ENCODE data around the gene IP6K3. TPM values are rescaled to one million over a fixed set of nuclear protein-coding genes. Genes with fewer than 3 reads are reported as not detected.
A peak's percentile ranks its signal among the peaks of the same experiment; 100 is the strongest.

Gene IP6K3
- total RNA-seq, 1 donor from 2014 or later, result 1.5 TPM

DNA sequence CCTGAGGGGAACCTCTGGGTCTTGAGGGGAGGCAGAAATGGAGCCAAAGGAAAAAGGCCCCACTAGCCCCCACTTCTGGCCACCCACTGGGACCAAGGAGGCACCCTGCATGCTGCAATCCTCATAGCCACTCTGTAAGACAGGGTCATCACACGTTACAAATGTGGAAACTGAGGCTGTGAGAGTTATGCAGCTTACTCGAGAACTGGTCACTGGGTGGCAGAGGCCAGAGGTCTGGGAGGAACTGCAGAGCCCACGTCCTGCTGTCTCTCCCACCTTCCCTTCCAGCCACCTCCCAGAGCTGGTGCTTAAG is 24.1 kb upstream of the IP6K3 start:
- no peaks in the 10 kb centered on the region for H3K9me3 ChIP-seq
- DNase-seq (ENCODE audit: extremely low spot score in 2 of 2), result no peak
- intact Hi-C loops (cut with DNase I), result loop anchor here (10.0 kb wide), 1 partner anchor 384 kb away; no protein-coding TSS in a partner anchor
- no peaks in the 10 kb centered on the region for H3K27me3 ChIP-seq
- peaks cover 0 to 25% of the 10 kb centered on the region in 2 donors for H3K36me3 ChIP-seq
- peak overlapping the region; percentile 90 for H3K27ac ChIP-seq
- no peak overlapping the region for H3K4me3 ChIP-seq
- H3K4me1 ChIP-seq, result peaks cover 56% of the 10 kb centered on the region
- TF ChIP-seq, protein P1, sequence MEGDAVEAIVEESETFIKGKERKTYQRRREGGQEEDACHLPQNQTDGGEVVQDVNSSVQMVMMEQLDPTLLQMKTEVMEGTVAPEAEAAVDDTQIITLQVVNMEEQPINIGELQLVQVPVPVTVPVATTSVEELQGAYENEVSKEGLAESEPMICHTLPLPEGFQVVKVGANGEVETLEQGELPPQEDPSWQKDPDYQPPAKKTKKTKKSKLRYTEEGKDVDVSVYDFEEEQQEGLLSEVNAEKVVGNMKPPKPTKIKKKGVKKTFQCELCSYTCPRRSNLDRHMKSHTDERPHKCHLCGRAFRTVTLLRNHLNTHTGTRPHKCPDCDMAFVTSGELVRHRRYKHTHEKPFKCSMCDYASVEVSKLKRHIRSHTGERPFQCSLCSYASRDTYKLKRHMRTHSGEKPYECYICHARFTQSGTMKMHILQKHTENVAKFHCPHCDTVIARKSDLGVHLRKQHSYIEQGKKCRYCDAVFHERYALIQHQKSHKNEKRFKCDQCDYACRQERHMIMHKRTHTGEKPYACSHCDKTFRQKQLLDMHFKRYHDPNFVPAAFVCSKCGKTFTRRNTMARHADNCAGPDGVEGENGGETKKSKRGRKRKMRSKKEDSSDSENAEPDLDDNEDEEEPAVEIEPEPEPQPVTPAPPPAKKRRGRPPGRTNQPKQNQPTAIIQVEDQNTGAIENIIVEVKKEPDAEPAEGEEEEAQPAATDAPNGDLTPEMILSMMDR (IDR thresholded peaks at IDR 0.05), result no peak
- TF ChIP-seq POLR2AphosphoS5 (IDR thresholded peaks at IDR 0.05; ENCODE audit: insufficient read depth in 1 of 2, low read depth in 1 of 2) (no peak), POLR2A (IDR thresholded peaks at IDR 0.05) (no peak)

GRCh38 chr6:33770124-33770832 is 23.6 kb upstream of the IP6K3 start:
- intact Hi-C loops (cut with DNase I), result loop anchor here (10.0 kb wide), 1 partner anchor 385 kb away; no protein-coding TSS in a partner anchor
- Histone ChIP-seq H3K27ac (peak overlapping the region; percentile 90), H3K4me3 (no peak overlapping the region), H3K36me3 (peaks cover 0 to 20% of the 10 kb centered on the region in 2 donors), H3K27me3 (no peaks in the 10 kb centered on the region), H3K9me3 (no peaks in the 10 kb centered on the region), H3K4me1 (peaks cover 56% of the 10 kb centered on the region)
- no peak for TF ChIP-seq POLR2A (IDR thresholded peaks at IDR 0.05)
- no peak for TF ChIP-seq POLR2AphosphoS5 (IDR thresholded peaks at IDR 0.05; ENCODE audit: insufficient read depth in 1 of 2, low read depth in 1 of 2)
- TF ChIP-seq, protein P1 (IDR thresholded peaks at IDR 0.05), result no peak
- DNase-seq (ENCODE audit: extremely low spot score in 2 of 2), result no peak

- H3K9me3 ChIP-seq, result no peaks in the 10 kb centered on the region
- DNase-seq (ENCODE audit: extremely low spot score in 2 of 2), result no peak
- no peaks in the 10 kb centered on the region for H3K27me3 ChIP-seq
- intact Hi-C loops (cut with DNase I), result no loop called here
- H3K36me3 ChIP-seq, result peaks cover 0 to 11% of the 10 kb centered on the region in 2 donors
- H3K4me3 ChIP-seq, result no peak overlapping the region
- peaks cover 56% of the 10 kb centered on the region for H3K4me1 ChIP-seq
- TF ChIP-seq POLR2A (IDR thresholded peaks at IDR 0.05) (no peak), POLR2AphosphoS5 (IDR thresholded peaks at IDR 0.05; ENCODE audit: insufficient read depth in 1 of 2, low read depth in 1 of 2) (no peak)
- TF ChIP-seq, protein P1 (IDR thresholded peaks at IDR 0.05), result no peak
- no peak overlapping the region for H3K27ac ChIP-seq
Measured at GRCh38 chr6:33769248-33769821, 22.6 kb upstream of the IP6K3 start.

DNA sequence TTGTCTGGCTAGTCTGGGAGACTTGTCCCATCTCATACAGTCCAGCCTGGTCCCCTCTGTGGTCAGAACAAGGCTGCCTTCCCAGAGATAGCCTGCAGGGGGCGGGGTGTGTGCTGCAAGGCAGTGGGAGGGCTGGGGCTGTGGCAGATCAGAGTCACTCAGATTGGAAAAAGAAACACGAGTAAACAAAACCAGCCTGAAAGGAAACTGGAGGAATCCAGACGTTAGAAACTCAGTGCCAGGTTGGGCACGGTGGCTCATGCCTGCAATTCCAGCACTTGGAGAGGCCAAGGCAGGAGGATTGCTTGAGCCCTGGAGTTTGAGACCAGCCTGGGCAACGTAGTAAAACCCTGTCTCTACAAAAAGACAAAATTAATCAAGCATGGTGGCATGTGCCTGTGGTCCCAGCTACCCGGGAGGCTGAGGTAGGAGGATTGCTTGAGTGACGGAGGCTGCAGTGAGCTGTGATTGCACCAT is 22.0 kb upstream of the IP6K3 start:
- DNase-seq (ENCODE audit: extremely low spot score in 2 of 2), result no peak
- Histone ChIP-seq H3K4me1 (peaks cover 55% of the 10 kb centered on the region), H3K27me3 (no peaks in the 10 kb centered on the region), H3K36me3 (peaks cover 0 to 7% of the 10 kb centered on the region in 2 donors), H3K9me3 (no peaks in the 10 kb centered on the region), H3K4me3 (no peak overlapping the region), H3K27ac (no peak overlapping the region)
- intact Hi-C loops (cut with DNase I), result no loop called here
- no peak for TF ChIP-seq POLR2A (IDR thresholded peaks at IDR 0.05)
- TF ChIP-seq, protein P1 (IDR thresholded peaks at IDR 0.05), result peak; percentile 15 to 71 (median 62)
- no peak for TF ChIP-seq POLR2AphosphoS5 (IDR thresholded peaks at IDR 0.05; ENCODE audit: insufficient read depth in 1 of 2, low read depth in 1 of 2)

Data from vagina (tissue), 2 donors.